WTC11 (cell line): ENCODE data around the gene IFIH1. TPM values are rescaled to one million over a fixed set of nuclear protein-coding genes. Genes with fewer than 3 reads are reported as not detected.

Experiments used
- ATAC-seq: fragments of 200-7000 bp; cut with Tn5 transposase; 2 replicates; pipeline ENCODE4 v1.10.0; 2021; ENCODE audit warnings: mild to moderate bottlenecking, moderate library complexity
- CTCF ChIA-PET: fragments of 300-600 bp; sonication (Branson Sonifier 250); formaldehyde crosslinking; loops from one replicate; lab custom pipeline; 2021; ENCODE audit warnings: antibody characterized with exemption; lab: Charles Lee
- POLR2A ChIA-PET: fragments of 350-600 bp; sonication (Branson Sonifier 250); formaldehyde crosslinking; loops from one replicate; lab custom pipeline; 2021; ENCODE audit warnings: antibody characterized with exemption; lab: Charles Lee
- DNase-seq: peaks from one replicate; pipeline ENCODE4 v3.0.0; 2021; ENCODE audit warnings: low spot score
- H3K27ac Mint-ChIP-seq: 2 replicates; pipeline ENCODE4 v1.8.0; 2021; ENCODE audit warnings: mixed read lengths
- H3K27me3 Mint-ChIP-seq: 2 replicates; pipeline ENCODE4 v1.8.0; 2021; ENCODE audit warnings: low read depth, mild to moderate bottlenecking, moderate library complexity, mixed read lengths
- H3K36me3 Mint-ChIP-seq: 2 replicates; pipeline ENCODE4 v1.8.0; 2021; ENCODE audit warnings: mixed read lengths
- H3K4me1 Mint-ChIP-seq: 2 replicates; pipeline ENCODE4 v1.8.0; 2022; ENCODE audit warnings: mixed read lengths
- H3K4me3 Mint-ChIP-seq: 2 replicates; pipeline ENCODE4 v1.8.0; 2021; ENCODE audit warnings: mild to moderate bottlenecking, moderate library complexity, mixed read lengths
- H3K9me3 Mint-ChIP-seq: 2 replicates; pipeline ENCODE4 v1.8.0; 2021; ENCODE audit warnings: mixed read lengths
- ARID4B ChIP-seq: sonication (generic); formaldehyde crosslinking; IDR thresholded peaks from 2 replicates; pipeline ENCODE4 v1.8.0; 2023; ENCODE audit warnings: missing genetic modification reagents, mild to moderate bottlenecking, borderline replicate concordance
- ATF1 ChIP-seq: sonication (generic); formaldehyde crosslinking; IDR thresholded peaks from 2 replicates; pipeline ENCODE4 v1.8.1; 2023; ENCODE audit warnings: mild to moderate bottlenecking, moderate library complexity, missing genetic modification reagents
- FOXK1 ChIP-seq: sonication (generic); formaldehyde crosslinking; IDR thresholded peaks from 2 replicates; pipeline ENCODE4 v1.8.0; 2022; ENCODE audit warnings: mild to moderate bottlenecking, moderate library complexity, missing genetic modification reagents
- FOXP1 ChIP-seq: sonication (generic); formaldehyde crosslinking; IDR thresholded peaks from 2 replicates; pipeline ENCODE4 v1.8.0; 2022; ENCODE audit warnings: missing genetic modification reagents, mild to moderate bottlenecking, moderate library complexity, borderline replicate concordance
- IRF1 ChIP-seq: sonication (generic); formaldehyde crosslinking; IDR thresholded peaks from 2 replicates; pipeline ENCODE4 v1.8.0; 2023; ENCODE audit warnings: missing genetic modification reagents
- NFE2L1 ChIP-seq: sonication (generic); formaldehyde crosslinking; IDR thresholded peaks from 2 replicates; pipeline ENCODE4 v1.8.1; 2023; ENCODE audit warnings: missing genetic modification reagents
- NR2C2 ChIP-seq: sonication (generic); formaldehyde crosslinking; IDR thresholded peaks from 2 replicates; pipeline ENCODE4 v1.8.0; 2022; ENCODE audit warnings: mild to moderate bottlenecking, missing genetic modification reagents
- STAT6 ChIP-seq: sonication (generic); formaldehyde crosslinking; conservative IDR thresholded peaks from 2 replicates; pipeline ENCODE4 v1.8.1; 2023; ENCODE audit warnings: mild to moderate bottlenecking, low read depth, missing genetic modification reagents, moderate library complexity
- TP53 ChIP-seq: sonication (generic); formaldehyde crosslinking; IDR thresholded peaks from 2 replicates; pipeline ENCODE4 v1.8.1; 2023; ENCODE audit warnings: mild to moderate bottlenecking, missing genetic modification reagents
- USF2 ChIP-seq: sonication (generic); formaldehyde crosslinking; IDR thresholded peaks from 2 replicates; pipeline ENCODE4 v1.8.1; 2023; ENCODE audit warnings: mild to moderate bottlenecking, missing genetic modification reagents, moderate library complexity
- ZNF121 ChIP-seq: sonication (generic); formaldehyde crosslinking; IDR thresholded peaks from 2 replicates; pipeline ENCODE4 v1.8.0; 2023; ENCODE audit warnings: missing genetic modification reagents
- ZNF396 ChIP-seq: fragments of 250-450 bp; sonication (Bioruptor Pico); IDR thresholded peaks from 2 replicates; pipeline ENCODE4 v1.8.0; 2021; ENCODE audit warnings: mild to moderate bottlenecking, moderate library complexity, borderline replicate concordance
- ZNF423 ChIP-seq: fragments of 250-450 bp; sonication (Bioruptor Pico); IDR thresholded peaks from 2 replicates; pipeline ENCODE4 v2.1.2; 2022; ENCODE audit warnings: mild to moderate bottlenecking, moderate library complexity
- ZNF512 ChIP-seq: sonication (generic); formaldehyde crosslinking; IDR thresholded peaks from 2 replicates; pipeline ENCODE4 v1.8.1; 2022; ENCODE audit warnings: missing genetic modification reagents, borderline replicate concordance
- total RNA-seq: library from RNA; stranded (reverse); gene quantifications from 3 replicates; pipeline ENCODE4 v1.2.3, GENCODE V29; 2021
- TF ChIP-seq, protein P1 (sequence below): sonication (generic); formaldehyde crosslinking; conservative IDR thresholded peaks from 2 replicates; pipeline ENCODE4 v1.8.1; 2022; ENCODE audit warnings: mild to moderate bottlenecking, missing genetic modification reagents
- TF ChIP-seq, protein P2 (sequence below): sonication (generic); formaldehyde crosslinking; IDR thresholded peaks from 2 replicates; pipeline ENCODE4 v1.8.1; 2023; ENCODE audit warnings: mild to moderate bottlenecking, moderate library complexity, missing genetic modification reagents
- TF ChIP-seq, protein P3 (sequence below): sonication (generic); formaldehyde crosslinking; IDR thresholded peaks from 2 replicates; pipeline ENCODE4 v1.8.1; 2022; ENCODE audit warnings: mild to moderate bottlenecking, missing genetic modification reagents, moderate library complexity, borderline replicate concordance
- TF ChIP-seq, protein P4 (sequence below): sonication (generic); formaldehyde crosslinking; IDR thresholded peaks from 2 replicates; pipeline ENCODE4 v1.8.0; 2022; ENCODE audit warnings: missing genetic modification reagents

The IFIH1 gene
- total RNA-seq, 1 experiment from 2014 or later = 1.3 TPM

DNA sequence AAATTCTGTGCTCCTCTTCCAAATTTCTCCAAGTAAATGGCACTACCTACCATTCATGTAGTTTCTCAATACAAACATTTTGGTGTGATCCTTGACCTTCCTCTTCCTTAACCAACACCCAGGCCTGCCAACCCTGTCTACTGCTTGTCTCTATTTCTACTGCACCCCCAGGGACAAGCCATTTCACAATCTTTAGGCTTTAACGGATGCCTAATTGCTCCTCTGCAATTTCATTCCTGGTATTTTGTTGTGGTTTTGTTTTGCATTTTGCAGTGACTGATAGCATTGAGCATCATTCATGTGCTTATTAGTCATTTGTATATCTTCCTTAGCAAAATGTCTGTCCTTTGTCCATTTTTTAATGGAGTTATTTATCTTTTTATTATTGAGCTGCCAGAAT lies 85.3 kb downstream of the IFIH1 start:
- CTCF ChIA-PET = no interaction called here
- H3K4me3 Mint-ChIP-seq = no peak overlapping the region
- H3K9me3 Mint-ChIP-seq = peaks cover 10% of the 10 kb centered on the region
- no peaks in the 10 kb centered on the region for H3K27me3 Mint-ChIP-seq
- no peak for DNase-seq
- POLR2A ChIA-PET = no interaction called here
- peaks cover 12% of the 10 kb centered on the region for H3K4me1 Mint-ChIP-seq
- no peak for TF ChIP-seq ZNF512
- TF ChIP-seq ZNF121 (CRISPR knock-in tag) = no peak
- TF ChIP-seq IRF1 (CRISPR knock-in tag) = no peak
- TF ChIP-seq, protein P1, sequence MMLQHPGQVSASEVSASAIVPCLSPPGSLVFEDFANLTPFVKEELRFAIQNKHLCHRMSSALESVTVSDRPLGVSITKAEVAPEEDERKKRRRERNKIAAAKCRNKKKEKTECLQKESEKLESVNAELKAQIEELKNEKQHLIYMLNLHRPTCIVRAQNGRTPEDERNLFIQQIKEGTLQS (CRISPR knock-in tag) = no peak
- no peak for TF ChIP-seq TP53
- no peak for TF ChIP-seq NFE2L1 (CRISPR knock-in tag)
- no peak for TF ChIP-seq FOXK1 (CRISPR knock-in tag)
- TF ChIP-seq, protein P2, sequence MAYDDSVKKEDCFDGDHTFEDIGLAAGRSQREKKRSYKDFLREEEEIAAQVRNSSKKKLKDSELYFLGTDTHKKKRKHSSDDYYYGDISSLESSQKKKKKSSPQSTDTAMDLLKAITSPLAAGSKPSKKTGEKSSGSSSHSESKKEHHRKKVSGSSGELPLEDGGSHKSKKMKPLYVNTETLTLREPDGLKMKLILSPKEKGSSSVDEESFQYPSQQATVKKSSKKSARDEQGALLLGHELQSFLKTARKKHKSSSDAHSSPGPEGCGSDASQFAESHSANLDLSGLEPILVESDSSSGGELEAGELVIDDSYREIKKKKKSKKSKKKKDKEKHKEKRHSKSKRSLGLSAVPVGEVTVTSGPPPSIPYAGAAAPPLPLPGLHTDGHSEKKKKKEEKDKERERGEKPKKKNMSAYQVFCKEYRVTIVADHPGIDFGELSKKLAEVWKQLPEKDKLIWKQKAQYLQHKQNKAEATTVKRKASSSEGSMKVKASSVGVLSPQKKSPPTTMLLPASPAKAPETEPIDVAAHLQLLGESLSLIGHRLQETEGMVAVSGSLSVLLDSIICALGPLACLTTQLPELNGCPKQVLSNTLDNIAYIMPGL (CRISPR knock-in tag) = no peak
- no peak for TF ChIP-seq NR2C2 (CRISPR knock-in tag)
- TF ChIP-seq ZNF423 (CRISPR knock-in tag) = no peak
- no peak for TF ChIP-seq ATF1
- no peak for TF ChIP-seq ZNF396 (CRISPR knock-in tag)
- no peak for TF ChIP-seq USF2 (CRISPR knock-in tag)
- TF ChIP-seq ARID4B = no peak
- TF ChIP-seq, all 79 proteins: peak for 0
- no peak overlapping the region for H3K27ac Mint-ChIP-seq
- 0 out of 2 replicates have a peak, but pooled peaks cover 2% of the 10 kb centered on the region for H3K36me3 Mint-ChIP-seq
- ATAC-seq = no peak

GRCh38 chr2:162232671-162233070 lies 85.8 kb downstream of the IFIH1 start:
- no peaks in the 10 kb centered on the region for H3K27me3 Mint-ChIP-seq
- ATAC-seq (no peak), DNase-seq (no peak)
- H3K9me3 Mint-ChIP-seq = peaks cover 10% of the 10 kb centered on the region
- H3K36me3 Mint-ChIP-seq = 0 out of 2 replicates have a peak, but pooled peaks cover 2% of the 10 kb centered on the region
- no peak overlapping the region for H3K27ac Mint-ChIP-seq
- ChIA-PET POLR2A (no interaction called here), CTCF (interaction anchor here (1.0 kb wide), 1 partner anchor 69 kb away, joined by 3 read pairs; no protein-coding TSS in a partner anchor)
- H3K4me1 Mint-ChIP-seq = peaks cover 12% of the 10 kb centered on the region
- no peak overlapping the region for H3K4me3 Mint-ChIP-seq
- TF ChIP-seq STAT6 (CRISPR knock-in tag) (no peak), FOXP1 (CRISPR knock-in tag) (no peak)
- TF ChIP-seq, protein P3, sequence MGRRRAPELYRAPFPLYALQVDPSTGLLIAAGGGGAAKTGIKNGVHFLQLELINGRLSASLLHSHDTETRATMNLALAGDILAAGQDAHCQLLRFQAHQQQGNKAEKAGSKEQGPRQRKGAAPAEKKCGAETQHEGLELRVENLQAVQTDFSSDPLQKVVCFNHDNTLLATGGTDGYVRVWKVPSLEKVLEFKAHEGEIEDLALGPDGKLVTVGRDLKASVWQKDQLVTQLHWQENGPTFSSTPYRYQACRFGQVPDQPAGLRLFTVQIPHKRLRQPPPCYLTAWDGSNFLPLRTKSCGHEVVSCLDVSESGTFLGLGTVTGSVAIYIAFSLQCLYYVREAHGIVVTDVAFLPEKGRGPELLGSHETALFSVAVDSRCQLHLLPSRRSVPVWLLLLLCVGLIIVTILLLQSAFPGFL (CRISPR knock-in tag) = no peak
- TF ChIP-seq, protein P4, sequence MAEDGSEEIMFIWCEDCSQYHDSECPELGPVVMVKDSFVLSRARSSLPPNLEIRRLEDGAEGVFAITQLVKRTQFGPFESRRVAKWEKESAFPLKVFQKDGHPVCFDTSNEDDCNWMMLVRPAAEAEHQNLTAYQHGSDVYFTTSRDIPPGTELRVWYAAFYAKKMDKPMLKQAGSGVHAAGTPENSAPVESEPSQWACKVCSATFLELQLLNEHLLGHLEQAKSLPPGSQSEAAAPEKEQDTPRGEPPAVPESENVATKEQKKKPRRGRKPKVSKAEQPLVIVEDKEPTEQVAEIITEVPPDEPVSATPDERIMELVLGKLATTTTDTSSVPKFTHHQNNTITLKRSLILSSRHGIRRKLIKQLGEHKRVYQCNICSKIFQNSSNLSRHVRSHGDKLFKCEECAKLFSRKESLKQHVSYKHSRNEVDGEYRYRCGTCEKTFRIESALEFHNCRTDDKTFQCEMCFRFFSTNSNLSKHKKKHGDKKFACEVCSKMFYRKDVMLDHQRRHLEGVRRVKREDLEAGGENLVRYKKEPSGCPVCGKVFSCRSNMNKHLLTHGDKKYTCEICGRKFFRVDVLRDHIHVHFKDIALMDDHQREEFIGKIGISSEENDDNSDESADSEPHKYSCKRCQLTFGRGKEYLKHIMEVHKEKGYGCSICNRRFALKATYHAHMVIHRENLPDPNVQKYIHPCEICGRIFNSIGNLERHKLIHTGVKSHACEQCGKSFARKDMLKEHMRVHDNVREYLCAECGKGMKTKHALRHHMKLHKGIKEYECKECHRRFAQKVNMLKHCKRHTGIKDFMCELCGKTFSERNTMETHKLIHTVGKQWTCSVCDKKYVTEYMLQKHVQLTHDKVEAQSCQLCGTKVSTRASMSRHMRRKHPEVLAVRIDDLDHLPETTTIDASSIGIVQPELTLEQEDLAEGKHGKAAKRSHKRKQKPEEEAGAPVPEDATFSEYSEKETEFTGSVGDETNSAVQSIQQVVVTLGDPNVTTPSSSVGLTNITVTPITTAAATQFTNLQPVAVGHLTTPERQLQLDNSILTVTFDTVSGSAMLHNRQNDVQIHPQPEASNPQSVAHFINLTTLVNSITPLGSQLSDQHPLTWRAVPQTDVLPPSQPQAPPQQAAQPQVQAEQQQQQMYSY (CRISPR knock-in tag) = no peak
